Astrocyte of the spinal cord (primary cell): Measurements from ENCODE around the gene PATJ.
"Not testable (repeated sequence)": the region's sequence is repeated elsewhere in the genome, so short reads cannot be mapped to it uniquely, and the experiment has no call there.

Source experiments
- DNase-seq: peaks from one replicate; pipeline ENCODE4 v3.0.0; 2011; ENCODE audit warnings: low read depth, low spot score
- H3K4me3 ChIP-seq: 2 replicates; pipeline ENCODE4 v1.5.1; 2011; ENCODE audit warnings: low read depth, mild to moderate bottlenecking, low read length, moderate library complexity
- CTCF ChIP-seq: IDR thresholded peaks from 2 replicates; pipeline ENCODE4 v1.5.1; 2012; ENCODE audit warnings: low read depth, mild to moderate bottlenecking, low read length, inconsistent platforms
- in situ Hi-C: cut with HindIII; loops from 2 replicates; pipeline ENCODE4 v1.10.0; 2017; ENCODE audit warnings: low sequenced_read_pairs

The PATJ gene

GRCh38 chr1:62140666-62141065 is 398.4 kb downstream of the PATJ start:
- no peak overlapping the region for H3K4me3 ChIP-seq
- TF ChIP-seq CTCF = no peak
- DNase-seq = no peak
- in situ Hi-C loops = no loop called here

DNA sequence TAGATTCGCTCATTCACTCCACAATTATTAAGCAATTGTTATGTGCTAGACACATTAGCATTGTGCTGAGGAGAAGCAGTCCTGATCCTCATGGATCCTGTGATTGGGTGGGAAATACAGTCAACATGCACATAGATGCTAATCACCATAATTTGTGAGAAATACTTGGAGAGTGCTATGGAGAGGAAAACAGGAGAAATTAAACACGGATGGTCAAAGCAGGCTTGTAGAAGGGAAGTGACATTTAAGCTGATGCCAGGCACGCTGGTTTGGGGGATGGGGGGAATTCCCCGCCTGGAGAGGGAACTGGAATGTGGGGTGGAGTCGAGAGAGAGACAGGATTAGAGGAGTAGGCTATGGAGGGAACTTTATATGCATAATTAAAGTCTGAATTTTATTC is 400.2 kb downstream of the PATJ start:
- TF ChIP-seq CTCF = no peak
- DNase-seq = no peak

DNA sequence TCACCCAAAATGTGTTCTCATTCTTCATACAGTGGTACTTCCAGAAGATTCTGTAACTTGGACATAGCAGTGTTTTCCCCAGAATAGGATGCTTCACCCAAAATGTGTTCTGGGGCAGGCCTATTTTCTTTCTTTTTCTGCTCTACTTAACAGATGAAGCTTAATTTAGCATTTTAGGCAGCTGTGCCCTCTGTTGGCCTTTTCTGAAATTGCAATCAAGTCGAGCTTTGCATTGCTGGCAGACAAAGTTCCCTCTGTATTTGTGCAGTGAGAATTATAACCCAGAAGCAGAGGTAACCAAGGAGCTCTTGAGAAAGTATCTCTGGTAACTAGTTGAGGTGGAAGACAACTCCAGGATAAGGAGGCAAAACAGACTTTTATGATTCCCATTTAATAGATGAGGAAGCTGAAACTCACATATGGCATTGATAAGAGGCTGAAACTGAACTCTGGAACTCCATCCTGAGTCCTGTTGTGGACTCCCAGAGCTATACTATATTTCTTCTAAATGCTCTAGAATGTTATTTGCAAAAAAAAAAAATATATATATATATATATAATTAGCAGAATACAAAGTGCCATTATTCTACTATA is 402.1 kb downstream of the PATJ start:
- peak; percentile 69 for DNase-seq
- H3K4me3 ChIP-seq = no peak overlapping the region
- TF ChIP-seq CTCF = peak; percentile 79
- in situ Hi-C loops = no loop called here

More for the DNA sequence above, 400.2 kb downstream of the PATJ start:
- H3K4me3 ChIP-seq = no peak overlapping the region
- in situ Hi-C loops = no loop called here

GRCh38 chr1:62159940-62160348 is 417.7 kb downstream of the PATJ start:
- TF ChIP-seq CTCF = no peak
- no peak for DNase-seq
- in situ Hi-C loops = no loop called here
- H3K4me3 ChIP-seq = no peak overlapping the region

GRCh38 chr1:62161711-62162110 is 419.4 kb downstream of the PATJ start:
- H3K4me3 ChIP-seq = no peak overlapping the region
- no peak for TF ChIP-seq CTCF
- DNase-seq = no peak
- in situ Hi-C loops = no loop called here

DNA sequence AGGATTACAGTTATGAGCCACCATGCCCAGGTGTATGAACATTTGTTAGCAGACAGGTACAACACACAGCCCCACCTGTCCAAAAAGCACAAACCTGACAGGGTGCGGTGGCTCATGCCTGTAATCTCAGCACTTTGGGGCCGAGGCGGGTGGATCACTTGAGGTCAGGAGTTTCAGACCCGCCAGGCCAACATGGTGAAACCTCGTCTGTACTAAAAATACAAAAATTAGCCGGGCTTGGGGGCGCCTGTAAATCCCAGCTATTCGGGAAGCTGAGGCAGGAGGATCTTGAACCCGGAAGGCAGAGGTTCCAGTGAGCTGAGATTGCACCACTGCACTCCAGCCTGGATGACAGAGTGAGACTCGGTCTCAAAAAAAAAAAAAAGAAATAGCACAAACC is 428.1 kb downstream of the PATJ start:
- H3K4me3 ChIP-seq, in situ Hi-C loops, DNase-seq: not testable (repeated sequence)

DNA sequence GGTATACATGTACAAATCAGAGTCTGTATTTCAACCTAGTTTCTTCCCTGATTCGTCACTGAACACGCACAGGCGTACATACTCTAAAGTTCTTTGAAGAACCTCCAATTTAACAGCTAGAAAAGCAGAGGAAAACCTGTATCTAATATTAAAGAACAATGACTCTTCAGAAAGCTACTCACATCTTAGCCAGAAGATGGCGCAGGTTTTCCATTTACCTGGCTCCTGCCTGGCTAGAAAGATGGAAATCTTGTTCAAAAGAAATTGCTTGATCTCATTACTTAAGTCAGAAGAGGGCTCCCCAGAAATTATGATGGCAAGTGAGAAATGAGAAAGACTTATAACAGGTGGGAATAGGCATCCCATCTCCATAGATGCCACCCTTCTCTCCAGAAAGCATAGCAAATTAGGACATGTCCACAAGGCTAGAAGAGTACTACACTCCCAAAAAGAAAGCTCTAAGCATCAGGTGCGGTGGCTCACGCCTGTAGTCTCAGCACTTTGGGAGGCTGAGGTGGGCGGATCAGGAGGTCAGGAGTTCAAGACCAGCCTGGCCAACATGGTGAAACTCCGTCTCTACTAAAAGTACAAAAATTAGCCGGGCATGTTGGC is 433.4 kb downstream of the PATJ start:
- DNase-seq = peak; percentile 58
- peak; percentile 76 for TF ChIP-seq CTCF
- H3K4me3 ChIP-seq = no peak overlapping the region
- in situ Hi-C loops = no loop called here
